Activated CD8-positive, alpha-beta memory T cell treated with anti-CD3 and anti-CD28 coated beads, Interleukin-2, amount 50 U/mL, for 24 hours (primary cell): Measurements from ENCODE around the gene NEU2.

ENCODE experiments used
- DNase-seq: peaks from one replicate; pipeline ENCODE4 v3.0.0-alpha.2; 2020; ENCODE audit errors: extremely low read depth

The NEU2 gene

GRCh38 chr2:233032551-233033320 lies at the start of gene NEU2:
TSS of gene NEU2 (plus strand) at chr2:233032672. CDS start at chr2:233032672, 0 bp downstream.
- DNase-seq: no peak

- no peak for DNase-seq
These were observed 49.4 kb upstream of the NEU2 start for GRCh38 chr2:232982926-232983668.

- no peak for DNase-seq
These were observed 48.8 kb upstream of the NEU2 start for GRCh38 chr2:232983669-232984140.

- no peak for DNase-seq
These were observed 47.8 kb upstream of the NEU2 start for GRCh38 chr2:232984451-232985207.

- no peak for DNase-seq
These were observed 46.3 kb upstream of the NEU2 start for GRCh38 chr2:232986155-232986554.

GRCh38 chr2:232993231-232993821 lies 39.1 kb upstream of the NEU2 start:
- DNase-seq: no peak

GRCh38 chr2:232994446-232994845 lies 38.0 kb upstream of the NEU2 start:
- DNase-seq: no peak

GRCh38 chr2:232997749-232998665 lies 34.5 kb upstream of the NEU2 start:
- no peak for DNase-seq

- no peak for DNase-seq
These were observed 33.8 kb upstream of the NEU2 start for GRCh38 chr2:232998666-232998985.

GRCh38 chr2:232999354-232999753 lies 33.1 kb upstream of the NEU2 start:
- DNase-seq: no peak

GRCh38 chr2:233000886-233001750 lies 31.4 kb upstream of the NEU2 start:
- no peak for DNase-seq

- DNase-seq: no peak
These were observed 29.4 kb upstream of the NEU2 start for GRCh38 chr2:233002829-233003657.

GRCh38 chr2:233003658-233004555 lies 28.6 kb upstream of the NEU2 start:
- DNase-seq: no peak

GRCh38 chr2:233005096-233005495 lies 27.4 kb upstream of the NEU2 start:
- DNase-seq: no peak

- DNase-seq: no peak
These were observed 25.8 kb upstream of the NEU2 start for GRCh38 chr2:233006648-233007047.

- DNase-seq: no peak
These were observed 25.2 kb upstream of the NEU2 start for GRCh38 chr2:233007270-233007669.

GRCh38 chr2:233007739-233008138 lies 24.7 kb upstream of the NEU2 start:
- DNase-seq: no peak

- DNase-seq: no peak
These were observed 22.8 kb upstream of the NEU2 start for GRCh38 chr2:233009661-233010060.
